ENCODE results near the gene SRSF2.
A peak's percentile ranks its signal among the peaks of the same experiment; 100 is the strongest.
"Not testable (repeated sequence)": the region's sequence is repeated elsewhere in the genome, so short reads cannot be mapped to it uniquely, and the experiment has no call there.

The SRSF2 gene

GRCh38 chr17:76738468-76738850, 1.3 kb upstream of the SRSF2 start:
- no peak for DNase-seq (ENCODE audit: low read depth)

DNA sequence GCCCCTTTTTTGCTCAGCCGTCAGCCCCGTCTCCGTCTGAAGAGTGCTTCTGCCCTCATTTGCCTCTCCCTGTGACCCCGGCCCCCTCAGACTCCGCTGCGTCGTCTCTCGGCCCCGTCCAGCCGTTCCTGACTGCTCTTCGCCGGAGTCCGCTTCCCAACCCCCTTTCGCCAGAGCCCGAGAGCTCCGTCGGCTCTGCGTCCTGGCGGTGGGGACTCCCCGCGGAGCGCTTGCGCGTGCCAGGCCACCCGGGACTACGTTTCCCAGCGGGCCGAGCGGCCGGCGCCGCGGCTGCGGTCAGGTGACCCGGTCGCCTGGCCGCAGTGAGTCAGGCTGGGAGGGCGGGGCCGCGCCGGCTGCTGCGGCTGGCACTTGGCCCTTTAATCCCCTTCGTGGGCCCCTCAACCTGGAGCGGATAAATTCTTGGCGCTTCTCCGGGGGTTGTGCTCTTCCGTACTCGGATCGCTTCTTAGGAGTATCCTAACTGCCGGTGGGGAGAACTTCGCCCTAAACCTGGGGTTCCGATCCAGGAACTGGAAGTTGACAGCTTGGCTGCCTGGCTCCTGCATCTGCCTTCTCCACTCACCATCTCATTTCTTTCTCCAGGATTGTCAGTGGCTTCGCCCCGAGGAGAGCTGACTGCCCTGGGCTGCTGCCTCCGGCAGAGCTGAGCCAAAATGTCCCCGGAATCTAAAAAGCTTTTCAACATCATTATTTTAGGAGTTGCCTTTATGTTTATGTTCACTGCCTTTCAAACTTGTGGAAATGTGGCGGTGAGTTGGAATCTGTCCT, 741 bp upstream of the SRSF2 start, which contains the start of gene MFSD11:
Gene MFSD11, plus strand, starts transcription at position 444 of the 792 bp plus-strand sequence. Its CDS starts 234 bp downstream, at position 678.
- peak; percentile 85 for DNase-seq (ENCODE audit: low read depth)

DNA sequence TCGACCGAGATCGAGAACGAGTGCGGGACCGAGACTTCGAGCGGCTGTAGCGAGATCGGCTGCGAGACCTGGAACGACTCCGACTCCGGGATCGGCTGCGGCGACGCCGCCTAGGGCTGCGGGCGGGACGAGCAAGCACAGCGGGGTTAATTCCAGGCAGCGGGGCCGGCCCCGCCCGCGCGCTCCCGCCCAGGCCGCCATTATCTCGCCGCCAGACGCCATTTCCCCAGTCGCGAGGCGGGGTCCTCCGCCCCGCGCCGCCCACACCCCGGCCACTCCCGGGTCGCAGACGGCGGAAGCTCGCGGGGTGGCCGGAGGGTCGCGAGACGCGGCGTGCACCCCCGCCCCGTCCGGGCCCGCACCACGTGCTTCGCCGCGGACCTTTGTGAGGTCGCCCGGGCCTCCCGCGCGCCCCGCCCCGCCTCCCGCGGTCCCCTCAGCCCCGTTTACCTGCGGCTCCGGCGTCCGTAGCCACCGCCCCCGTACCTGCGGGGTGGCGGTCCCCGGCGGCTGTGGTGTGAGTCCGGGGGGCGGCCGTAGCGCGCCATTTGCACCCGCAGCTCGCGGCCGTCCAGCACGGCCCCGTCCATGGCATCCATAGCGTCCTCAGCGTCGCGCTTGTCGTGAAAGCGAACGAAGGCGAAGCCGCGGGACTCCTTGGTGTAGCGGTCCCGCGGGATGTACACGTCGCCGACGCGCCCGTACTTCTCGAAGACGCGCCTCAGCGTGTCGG, 616 bp downstream of the SRSF2 start:
- peak; percentile 63 for DNase-seq (ENCODE audit: low read depth)

GRCh38 chr17:76735586-76736348, 1.4 kb downstream of the SRSF2 start:
- no peak for DNase-seq (ENCODE audit: low read depth)

DNA sequence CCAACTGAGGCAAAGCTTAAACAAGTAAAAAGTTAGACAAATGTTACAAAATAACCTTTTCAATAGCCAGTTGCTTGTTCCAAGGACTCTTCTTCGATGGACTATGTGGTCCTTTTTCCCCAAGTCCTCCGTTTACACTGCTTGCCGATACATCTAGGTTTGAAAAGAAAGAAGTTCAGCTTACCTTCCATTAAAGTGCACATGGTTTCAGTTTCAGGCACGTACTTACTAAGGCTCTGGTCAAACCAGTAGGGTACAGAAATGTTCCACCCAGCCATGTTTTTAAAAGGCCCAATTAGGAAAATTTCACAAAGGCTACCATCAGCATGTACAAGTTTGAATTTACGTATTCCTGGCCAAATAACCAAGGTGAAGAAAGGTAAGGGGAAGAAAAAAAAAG, 2.1 kb downstream of the SRSF2 start:
- no peak for DNase-seq (ENCODE audit: low read depth)

DNA sequence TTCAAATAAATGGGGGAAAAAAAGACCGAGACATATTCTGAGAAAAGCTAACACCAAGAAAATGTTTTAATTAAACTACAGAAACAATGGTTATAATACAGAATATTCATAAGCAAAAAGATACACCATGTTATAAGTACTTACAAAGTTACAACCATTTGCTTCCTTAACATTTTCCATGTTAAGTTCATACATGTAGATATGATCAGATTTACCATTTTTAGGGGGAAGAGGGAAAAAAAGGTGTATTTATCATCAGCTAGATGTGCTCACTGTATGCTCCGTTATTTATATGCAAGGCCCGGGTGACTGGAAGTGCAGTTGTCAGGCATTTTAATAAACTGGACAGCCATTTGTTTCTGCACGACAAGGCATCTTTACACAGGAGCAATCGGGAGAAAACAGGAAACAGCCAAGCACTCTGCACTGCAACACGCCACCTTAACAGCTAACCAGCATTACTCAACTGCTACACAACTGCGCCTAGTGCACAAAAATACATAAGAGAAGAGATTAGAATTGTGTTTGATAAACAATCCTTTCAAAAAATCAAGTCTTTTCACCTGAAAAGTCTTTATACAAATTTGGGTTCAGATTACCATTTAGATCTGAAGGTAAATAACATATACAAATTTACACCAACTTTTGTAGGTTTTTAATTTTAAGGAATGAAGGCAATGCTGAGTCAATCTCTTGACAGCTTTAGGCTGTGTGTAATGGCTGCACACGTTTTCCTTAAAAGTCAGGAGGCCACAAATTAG, 2.9 kb downstream of the SRSF2 start:
- DNase-seq (ENCODE audit: low read depth) = no peak

- no peak for DNase-seq (ENCODE audit: low read depth)
Measured at GRCh38 chr17:76733618-76733957, 3.5 kb downstream of the SRSF2 start.

DNA sequence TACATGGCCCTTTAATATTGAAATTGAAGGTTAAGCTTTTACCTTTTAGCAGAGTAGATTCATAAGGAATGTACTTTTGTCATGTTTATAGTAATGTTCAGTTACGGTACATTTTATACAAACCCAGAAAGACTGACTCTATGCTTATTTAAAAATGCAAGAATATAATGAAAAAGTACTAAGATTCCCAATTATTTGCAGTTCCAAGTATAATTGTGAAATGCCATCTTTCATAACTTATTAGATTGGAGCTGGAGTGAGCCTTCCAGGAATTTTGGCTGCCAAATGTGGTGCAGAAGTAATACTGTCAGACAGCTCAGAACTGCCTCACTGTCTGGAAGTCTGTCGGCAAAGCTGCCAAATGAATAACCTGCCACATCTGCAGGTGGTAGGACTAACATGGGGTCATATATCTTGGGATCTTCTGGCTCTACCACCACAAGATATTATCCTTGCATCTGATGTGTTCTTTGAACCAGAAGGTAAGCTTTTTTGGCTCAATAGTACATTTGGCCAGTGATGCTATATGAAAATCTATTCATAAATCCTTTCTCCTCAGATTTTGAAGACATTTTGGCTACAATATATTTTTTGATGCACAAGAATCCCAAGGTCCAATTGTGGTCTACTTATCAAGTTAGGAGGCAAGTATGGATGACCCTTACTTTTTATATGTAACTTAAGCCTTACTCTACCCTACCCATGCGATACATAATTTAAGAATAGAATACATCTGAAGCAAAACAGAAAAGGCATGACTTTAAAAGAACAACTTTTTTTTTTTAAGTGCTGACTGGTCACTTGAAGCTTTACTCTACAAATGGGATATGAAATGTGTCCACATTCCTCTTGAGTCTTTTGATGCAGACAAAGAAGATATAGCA, 4.2 kb downstream of the SRSF2 start:
- DNase-seq (ENCODE audit: low read depth) = no peak

GRCh38 chr17:76731800-76732733, 5.1 kb downstream of the SRSF2 start:
- not testable (repeated sequence) for DNase-seq (ENCODE audit: low read depth)

- DNase-seq (ENCODE audit: low read depth) = no peak
Measured at GRCh38 chr17:76727745-76728456, 9.2 kb downstream of the SRSF2 start.

DNA sequence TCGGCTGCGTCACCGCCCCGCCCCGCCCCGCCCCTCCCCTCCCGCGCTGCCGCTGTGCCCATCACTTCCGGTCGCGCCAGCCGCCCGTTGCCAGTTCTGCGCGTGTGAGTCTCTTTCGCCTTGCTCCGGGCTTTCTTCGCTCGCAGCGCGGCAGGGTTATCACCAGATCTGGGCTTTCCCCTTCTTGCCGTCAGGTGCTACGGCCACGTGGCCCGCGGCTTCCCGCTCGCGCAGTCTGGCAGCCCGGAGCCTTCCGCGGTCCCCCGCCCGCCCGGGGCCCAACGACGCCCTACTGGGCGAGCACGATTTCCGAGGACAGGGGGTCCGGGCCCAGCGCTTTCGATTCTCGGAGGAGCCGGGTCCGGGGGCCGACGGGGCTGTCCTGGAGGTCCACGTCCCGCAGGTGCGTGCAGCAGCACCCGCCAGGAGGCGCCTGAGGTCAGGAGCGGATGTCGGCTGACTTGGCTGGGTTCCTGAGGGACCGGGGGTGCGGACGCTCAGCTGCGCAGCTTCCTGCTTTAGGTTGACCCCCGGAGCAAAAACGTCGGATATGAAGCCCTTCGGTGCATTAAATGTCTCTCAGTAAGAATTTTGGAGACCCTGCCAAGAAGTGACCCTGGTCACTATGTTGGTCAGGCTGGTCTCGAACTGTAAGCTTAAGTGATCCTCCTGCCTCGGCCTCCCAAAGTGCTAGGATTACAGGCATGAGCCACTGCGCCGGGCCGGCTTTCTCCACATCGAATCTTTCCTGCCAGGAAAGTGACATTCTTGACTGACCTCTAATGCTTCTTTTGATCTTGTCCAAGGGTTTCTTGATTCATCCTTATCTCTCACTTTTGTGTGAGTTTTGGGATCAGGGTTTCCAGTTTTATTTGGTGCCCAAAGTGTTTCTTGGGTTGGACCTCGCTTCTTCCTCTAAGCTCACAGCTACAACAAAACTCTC, 10.1 kb downstream of the SRSF2 start, which contains the start of gene METTL23:
Gene METTL23, plus strand, starts transcription at position 64 of the 943 bp plus-strand sequence. CDS start 2,872 bp downstream, outside the sequence.
- peak; percentile 58 for DNase-seq (ENCODE audit: low read depth)

GRCh38 chr17:76726231-76726775, 10.8 kb downstream of the SRSF2 start, which contains the start of gene JMJD6:
Gene JMJD6 (minus strand): TSS chr17:76726606. CDS start chr17:76726475, 131 bp downstream.
- DNase-seq (ENCODE audit: low read depth) = peak; percentile 91

GRCh38 chr17:76725580-76726230, 11.4 kb downstream of the SRSF2 start:
- DNase-seq (ENCODE audit: low read depth) = peak; percentile 58

- no peak for DNase-seq (ENCODE audit: low read depth)
Measured at GRCh38 chr17:76723812-76724211, 13.3 kb downstream of the SRSF2 start.

DNA sequence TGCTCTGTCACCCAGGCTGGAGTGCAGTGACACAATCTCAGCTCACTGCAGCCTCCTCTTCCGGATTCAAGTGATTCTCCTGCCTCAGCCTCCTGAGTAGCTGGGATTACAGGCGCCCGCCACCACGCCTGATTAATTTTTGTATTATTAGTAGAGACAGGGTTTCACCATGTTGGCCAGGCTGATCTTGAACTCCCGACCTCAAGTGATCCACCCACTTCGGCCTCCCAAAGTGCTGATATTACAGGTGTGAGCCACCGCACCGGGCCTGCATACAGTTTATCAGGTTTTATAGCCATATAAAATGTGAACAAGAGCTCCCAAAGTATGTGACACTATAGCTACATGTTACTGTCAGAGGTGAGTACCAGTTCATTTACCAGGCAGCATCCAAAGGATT, 14.2 kb downstream of the SRSF2 start:
- not testable (repeated sequence) for DNase-seq (ENCODE audit: low read depth)

DNA sequence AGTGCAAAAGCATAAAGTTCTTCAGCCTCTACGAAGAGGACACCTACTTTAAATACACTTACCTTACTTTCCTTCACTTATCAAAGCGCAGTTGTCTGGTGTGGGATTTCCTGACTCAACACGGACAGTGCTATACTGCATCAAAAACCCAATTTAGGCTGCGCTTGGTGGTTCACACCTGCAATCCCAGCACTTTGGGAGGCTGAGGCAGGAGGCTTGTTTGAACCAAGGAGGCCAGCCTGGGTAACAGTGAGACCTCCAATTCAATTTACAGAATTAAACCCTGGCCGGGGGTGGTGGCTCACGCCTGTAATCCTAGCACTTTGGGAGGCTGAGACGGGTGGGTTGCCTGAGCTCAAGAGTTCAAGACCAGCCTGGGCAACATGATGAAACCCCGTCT, 14.9 kb downstream of the SRSF2 start:
- no peak for DNase-seq (ENCODE audit: low read depth)

DNA sequence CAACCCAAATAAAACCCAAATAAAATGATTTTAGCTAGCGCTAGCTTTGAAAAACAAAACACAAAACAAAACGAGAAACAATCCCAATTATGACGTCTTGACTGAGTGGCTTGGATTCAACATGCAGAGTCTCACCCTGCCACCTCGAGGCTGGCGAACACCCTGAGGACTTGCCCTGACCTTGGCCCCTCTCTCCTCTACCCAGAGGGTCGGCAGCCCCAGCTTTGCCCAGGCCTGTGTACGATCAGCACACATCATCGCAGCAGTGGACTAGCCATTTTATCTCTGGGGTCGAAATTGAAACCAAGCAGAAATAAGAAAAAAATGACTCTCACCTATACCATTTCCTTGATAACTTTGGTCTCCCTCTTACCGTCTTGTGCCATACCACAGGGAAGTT, 15.7 kb downstream of the SRSF2 start:
- no peak for DNase-seq (ENCODE audit: low read depth)

Measured in stimulated activated CD4-positive, alpha-beta T cell treated with anti-CD3 and anti-CD28 coated beads, Interleukin-2, amount 100 ng/mL, for 4 hours (primary cell).